Measurements from ENCODE around the gene SLC25A52. TPM values are rescaled to one million over a fixed set of nuclear protein-coding genes. Genes with fewer than 3 reads are reported as not detected.

The SLC25A52 gene
- total and polyA plus RNA-seq, 2 donors (not counting 3 experiments of a cell fraction or from before 2014, with no cell fraction given), result 0.06 TPM; not detected in 1

DNA sequence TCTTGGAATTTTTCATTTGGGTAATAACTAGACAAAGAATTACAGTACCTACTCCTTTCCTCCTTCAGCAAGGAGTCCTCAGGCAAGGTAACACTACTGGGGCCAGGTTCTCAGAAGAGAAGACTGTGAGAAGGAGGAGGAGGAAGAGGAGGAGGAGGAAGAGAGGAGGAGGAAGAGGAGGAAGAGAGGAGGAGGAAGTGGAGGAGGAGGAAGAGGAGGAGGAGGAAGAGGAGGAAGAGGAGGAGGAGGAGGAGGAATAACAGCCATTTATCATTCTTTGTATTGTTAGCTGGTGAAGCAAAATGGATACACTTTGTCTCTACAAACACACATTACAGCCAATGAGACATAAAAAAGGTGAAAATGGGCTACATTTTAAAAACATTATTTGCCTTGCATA, 32.9 kb upstream of the SLC25A52 start:
- Histone ChIP-seq H3K27ac (ENCODE audit: insufficient read depth, low read depth, low read length) (no peak overlapping the region), H3K36me3 (ENCODE audit: control insufficient read depth in 2 of 2, extremely low read depth in 1 of 2, insufficient read depth in 2 of 2, low read length in 2 of 2) (no peaks in the 10 kb centered on the region), H3K9ac (replicated peaks; ENCODE audit: extremely low read depth, insufficient read depth, low read length) (no peak overlapping the region), H3K79me2 (ENCODE audit: control insufficient read depth, insufficient read depth, low read length) (no peaks in the 10 kb centered on the region), H3K4me3 (replicated peaks in 1 of 3; ENCODE audit: insufficient read depth in 1 of 3, low read depth in 1 of 3, low read length in 3 of 3) (no peak overlapping the region), H3K9me1 (replicated peaks; ENCODE audit: control insufficient read depth, extremely low read depth, insufficient read depth, low read length) (no peaks in the 10 kb centered on the region), H3K4me1 (ENCODE audit: control insufficient read depth, extremely low read depth, insufficient read depth, low read length) (no peaks in the 10 kb centered on the region), H3K9me3 (replicated peaks; ENCODE audit: control insufficient read depth, insufficient read depth, low read length) (no peaks in the 10 kb centered on the region), H2AFZ (ENCODE audit: low read depth, low read length) (no peak overlapping the region), H4K20me1 (replicated peaks; ENCODE audit: control insufficient read depth, extremely low read depth, insufficient read depth, low read length) (no peaks in the 10 kb centered on the region), H3K4me2 (ENCODE audit: insufficient read depth, low read length) (no peak overlapping the region), H3K27me3 (ENCODE audit: control insufficient read depth in 2 of 2, insufficient read depth in 2 of 2, low read length in 2 of 2) (peaks cover 0 to 1% of the 10 kb centered on the region in 2 experiments)
- no peak for TF ChIP-seq EZH2 (IDR thresholded peaks at IDR 0.05; ENCODE audit: borderline replicate concordance, low read depth, low read length, severe bottlenecking)
- no peak for TF ChIP-seq MYC (IDR thresholded peaks at IDR 0.05; ENCODE audit: low read depth, low read length)
- no peak for TF ChIP-seq POLR2AphosphoS5 (IDR thresholded peaks at IDR 0.05; ENCODE audit: insufficient read depth, low read depth, low read length)
- no peak for TF ChIP-seq GATA2 (IDR thresholded peaks at IDR 0.05; ENCODE audit: insufficient read depth, insufficient read length, low read depth, low read length)
- no peak for TF ChIP-seq FOS (IDR thresholded peaks at IDR 0.05; ENCODE audit: borderline replicate concordance, insufficient read depth, low read length)
- TF ChIP-seq, protein P1, sequence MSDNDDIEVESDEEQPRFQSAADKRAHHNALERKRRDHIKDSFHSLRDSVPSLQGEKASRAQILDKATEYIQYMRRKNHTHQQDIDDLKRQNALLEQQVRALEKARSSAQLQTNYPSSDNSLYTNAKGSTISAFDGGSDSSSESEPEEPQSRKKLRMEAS (IDR thresholded peaks at IDR 0.05; ENCODE audit: insufficient read depth, insufficient read length), result no peak
- TF ChIP-seq POLR2A (IDR thresholded peaks at IDR 0.05; ENCODE audit: low read depth, low read length), result no peak
- no peak for TF ChIP-seq JUN (IDR thresholded peaks at IDR 0.05; ENCODE audit: borderline replicate concordance, insufficient read depth, insufficient read length, low read depth)
- TF ChIP-seq, protein P2, sequence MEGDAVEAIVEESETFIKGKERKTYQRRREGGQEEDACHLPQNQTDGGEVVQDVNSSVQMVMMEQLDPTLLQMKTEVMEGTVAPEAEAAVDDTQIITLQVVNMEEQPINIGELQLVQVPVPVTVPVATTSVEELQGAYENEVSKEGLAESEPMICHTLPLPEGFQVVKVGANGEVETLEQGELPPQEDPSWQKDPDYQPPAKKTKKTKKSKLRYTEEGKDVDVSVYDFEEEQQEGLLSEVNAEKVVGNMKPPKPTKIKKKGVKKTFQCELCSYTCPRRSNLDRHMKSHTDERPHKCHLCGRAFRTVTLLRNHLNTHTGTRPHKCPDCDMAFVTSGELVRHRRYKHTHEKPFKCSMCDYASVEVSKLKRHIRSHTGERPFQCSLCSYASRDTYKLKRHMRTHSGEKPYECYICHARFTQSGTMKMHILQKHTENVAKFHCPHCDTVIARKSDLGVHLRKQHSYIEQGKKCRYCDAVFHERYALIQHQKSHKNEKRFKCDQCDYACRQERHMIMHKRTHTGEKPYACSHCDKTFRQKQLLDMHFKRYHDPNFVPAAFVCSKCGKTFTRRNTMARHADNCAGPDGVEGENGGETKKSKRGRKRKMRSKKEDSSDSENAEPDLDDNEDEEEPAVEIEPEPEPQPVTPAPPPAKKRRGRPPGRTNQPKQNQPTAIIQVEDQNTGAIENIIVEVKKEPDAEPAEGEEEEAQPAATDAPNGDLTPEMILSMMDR (IDR thresholded peaks at IDR 0.05; ENCODE audit: extremely low read depth in 1 of 2, insufficient read depth in 1 of 2, low read depth in 1 of 2, low read length in 2 of 2), result no peak
- BruUV-seq (replicated peaks), result no TSS peak
- dilution Hi-C loops (cut with MboI; ENCODE audit: extremely low pct_ligation_motif_present, low sequenced_read_pairs), result no loop called here
- FAIRE-seq, result no peak
- ChIA-PET POLR2A (no interaction called here), CTCF (interaction anchor here (1.0 to 1.8 kb wide), 3 partner anchors 8 to 223 kb away, joined by 3 to 5 read pairs (median 3); no protein-coding TSS in a partner anchor)
- intact Hi-C loops (cut with micrococcal nuclease), result no loop called here
- no peak for DNase-seq (ENCODE audit: low read depth, low spot score)
